ENCODE measurements around the gene GC. TPM values are rescaled to one million over a fixed set of nuclear protein-coding genes. Genes with fewer than 3 reads are reported as not detected.
A peak's percentile ranks its signal among the peaks of the same experiment; 100 is the strongest.

GC gene
- polyA plus RNA-seq, 1 experiment = not detected

GRCh38 chr4:71732706-71733105, 51.2 kb downstream of the GC start:
- Histone ChIP-seq H3K27me3 (ENCODE audit: control insufficient read depth, insufficient read depth, low read length) (0 out of 2 replicates have a peak, but pooled peaks cover 1% of the 10 kb centered on the region), H3K36me3 (ENCODE audit: control insufficient read depth, insufficient read depth, low read length) (no peaks in the 10 kb centered on the region), H3K4me3 (ENCODE audit: low read depth, low read length) (no peak overlapping the region)
- peak; percentile 36; the same call in 1 of the 2 replicates for TF ChIP-seq CTCF (IDR thresholded peaks at IDR 0.05; ENCODE audit: insufficient read depth, low read depth, low read length)
- ChIA-PET CTCF (interaction anchor here (0.6 kb wide), 1 partner anchor 10 kb away, joined by 3 read pairs; no protein-coding TSS in a partner anchor), POLR2A (no interaction called here)
- no peak for DNase-seq (ENCODE audit: low read depth)

- TF ChIP-seq CTCF (IDR thresholded peaks at IDR 0.05; ENCODE audit: insufficient read depth, low read depth, low read length) = no peak
- CTCF ChIA-PET = interaction anchor here (0.6 kb wide), 2 partner anchors 10 to 620 kb away, joined by 3 read pairs; no protein-coding TSS in a partner anchor
- H3K4me3 ChIP-seq (ENCODE audit: low read depth, low read length) = no peak overlapping the region
- no peak for DNase-seq (ENCODE audit: low read depth)
- POLR2A ChIA-PET = no interaction called here
- 0 out of 2 replicates have a peak, but pooled peaks cover 1% of the 10 kb centered on the region for H3K27me3 ChIP-seq (ENCODE audit: control insufficient read depth, insufficient read depth, low read length)
- no peaks in the 10 kb centered on the region for H3K36me3 ChIP-seq (ENCODE audit: control insufficient read depth, insufficient read depth, low read length)
These were observed 51.8 kb downstream of the GC start for GRCh38 chr4:71732066-71732465.

GRCh38 chr4:71729856-71730255, 54.0 kb downstream of the GC start:
- DNase-seq (ENCODE audit: low read depth) = no peak
- H3K4me3 ChIP-seq (ENCODE audit: low read depth, low read length) = no peak overlapping the region
- CTCF ChIA-PET = interaction anchor here (0.6 to 1.1 kb wide), 3 partner anchors 15 to 1292 kb away, joined by 3 to 4 read pairs (median 3); no protein-coding TSS in a partner anchor
- POLR2A ChIA-PET = no interaction called here
- 0 out of 2 replicates have a peak, but pooled peaks cover 1% of the 10 kb centered on the region for H3K27me3 ChIP-seq (ENCODE audit: control insufficient read depth, insufficient read depth, low read length)
- TF ChIP-seq CTCF (IDR thresholded peaks at IDR 0.05; ENCODE audit: insufficient read depth, low read depth, low read length) = no peak
- H3K36me3 ChIP-seq (ENCODE audit: control insufficient read depth, insufficient read depth, low read length) = no peaks in the 10 kb centered on the region

GRCh38 chr4:71713611-71714203, 70.2 kb downstream of the GC start:
- Histone ChIP-seq H3K27me3 (ENCODE audit: control insufficient read depth, insufficient read depth, low read length) (no peaks in the 10 kb centered on the region), H3K4me3 (ENCODE audit: low read depth, low read length) (no peak overlapping the region), H3K36me3 (ENCODE audit: control insufficient read depth, insufficient read depth, low read length) (no peaks in the 10 kb centered on the region)
- DNase-seq (ENCODE audit: low read depth) = no peak
- ChIA-PET CTCF (interaction anchor here (0.5 to 4.6 kb wide), 4 partner anchors 14 to 530 kb away, joined by 3 to 35 read pairs (median 3); no protein-coding TSS in a partner anchor), POLR2A (no interaction called here)
- peak; percentile 45 for TF ChIP-seq CTCF (IDR thresholded peaks at IDR 0.05; ENCODE audit: insufficient read depth, low read depth, low read length)

GRCh38 chr4:71711985-71712348, 71.9 kb downstream of the GC start:
- H3K4me3 ChIP-seq (ENCODE audit: low read depth, low read length) = no peak overlapping the region
- no peaks in the 10 kb centered on the region for H3K27me3 ChIP-seq (ENCODE audit: control insufficient read depth, insufficient read depth, low read length)
- TF ChIP-seq CTCF (IDR thresholded peaks at IDR 0.05; ENCODE audit: insufficient read depth, low read depth, low read length) = no peak
- ChIA-PET CTCF (interaction anchor here (0.6 to 4.6 kb wide), 8 partner anchors 375 to 1060 kb away, joined by 3 to 35 read pairs (median 4); partner anchors contain the start of gene RUFY3), POLR2A (no interaction called here)
- no peaks in the 10 kb centered on the region for H3K36me3 ChIP-seq (ENCODE audit: control insufficient read depth, insufficient read depth, low read length)
- no peak for DNase-seq (ENCODE audit: low read depth)
